Upper lobe of left lung (tissue), 4 donors: Measurements from ENCODE around the gene FBXL5.

Experiments used
- CTCF ChIP-seq, 6 experiments: fragments of 450-650 bp in 4 of 6; fragments of 200-600 bp in 2 of 6; sonication (generic) in 2 of 6; IDR thresholded peaks; one replicate each; pipeline ENCODE4 v1.5.1; 2016 to 2019; ENCODE audit warnings: antibody characterized with exemption in 6 of 6
- EP300 ChIP-seq, 4 donors: sonication (generic); formaldehyde crosslinking; IDR thresholded peaks; one replicate each; pipeline ENCODE4 v1.5.1; 2017; ENCODE audit warnings: antibody characterized with exemption in 4 of 4, control low read depth in 2 of 4
- POLR2AphosphoS5 ChIP-seq, 2 donors: sonication (generic); formaldehyde crosslinking; IDR thresholded peaks; one replicate each; pipeline ENCODE4 v1.5.1; 2017; ENCODE audit warnings: antibody characterized with exemption in 2 of 2

GRCh38 chr4:15682242-15683142 lies 27.3 kb upstream of the FBXL5 start:
- no peak for TF ChIP-seq POLR2AphosphoS5 (IDR thresholded peaks at IDR 0.05)
- no peak for TF ChIP-seq CTCF (IDR thresholded peaks at IDR 0.05)
- no peak for TF ChIP-seq EP300 (IDR thresholded peaks at IDR 0.05)
